AML-193 (cell line): ENCODE results near the gene FXYD3.

Experiments
- DNase-seq, 2 experiments: peaks; one replicate each; lab custom pipeline; 2025; lab: John Stamatoyannopoulos, UW

Gene FXYD3

DNA sequence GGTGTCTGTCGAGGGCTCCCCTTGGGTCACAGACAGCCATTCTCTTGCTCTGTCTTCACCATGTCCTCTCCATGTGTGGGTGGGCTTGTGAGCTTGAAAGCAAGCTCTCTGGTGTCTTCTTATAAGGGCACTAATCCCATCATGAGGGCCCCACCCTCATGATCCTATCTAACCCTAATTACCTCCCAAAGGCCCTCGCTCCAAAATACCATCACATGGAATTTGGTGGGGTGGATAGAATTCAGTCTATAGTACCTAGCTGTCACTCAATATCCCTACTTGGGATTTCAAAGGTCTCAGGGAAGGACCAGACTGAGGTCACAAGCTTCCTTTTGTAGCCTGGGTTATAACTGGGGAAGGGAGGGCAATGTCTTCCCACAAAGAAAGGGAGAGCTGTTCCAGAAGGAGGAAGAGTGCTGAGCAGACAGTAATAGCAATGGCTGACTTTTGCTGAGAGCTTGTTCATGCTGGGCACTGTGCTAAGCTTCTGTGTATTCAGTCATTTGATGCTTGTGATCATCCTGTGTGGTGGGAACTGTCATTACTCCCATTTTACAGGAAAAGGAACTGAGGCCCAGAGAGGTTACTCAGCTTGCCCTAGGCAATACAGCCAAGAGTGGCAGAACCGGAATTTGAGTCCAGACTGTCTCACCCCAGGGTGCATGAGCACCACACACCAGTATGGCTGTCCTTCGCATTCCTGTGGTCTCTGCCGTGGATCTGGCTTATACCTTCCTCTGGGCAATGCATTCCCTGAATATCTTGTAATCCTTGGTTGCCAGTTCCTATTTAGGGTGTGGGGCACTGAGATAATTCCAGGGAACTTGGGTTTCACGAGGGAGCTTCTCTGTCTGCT lies 47.1 kb downstream of the FXYD3 start:
- DNase-seq: no peak

DNA sequence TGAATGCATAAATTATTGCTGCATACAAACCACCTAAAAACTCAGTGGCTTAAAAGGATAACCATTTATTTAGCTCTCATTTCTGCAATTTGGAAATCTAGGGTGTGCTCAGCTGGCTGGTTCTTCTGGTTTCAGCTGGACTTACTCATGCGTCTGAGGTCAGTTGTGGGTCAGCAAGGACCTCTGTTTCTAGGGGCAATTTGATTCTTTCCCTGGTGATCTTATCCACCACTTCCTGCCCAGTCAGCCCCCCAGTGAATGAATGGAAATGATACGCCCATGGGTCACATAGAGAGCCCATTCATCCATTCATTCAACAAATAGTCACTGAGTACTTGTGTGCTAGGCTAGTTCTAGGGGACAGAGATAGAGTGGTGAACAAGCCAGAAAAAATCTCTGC lies 48.8 kb downstream of the FXYD3 start:
- no peak for DNase-seq

DNA sequence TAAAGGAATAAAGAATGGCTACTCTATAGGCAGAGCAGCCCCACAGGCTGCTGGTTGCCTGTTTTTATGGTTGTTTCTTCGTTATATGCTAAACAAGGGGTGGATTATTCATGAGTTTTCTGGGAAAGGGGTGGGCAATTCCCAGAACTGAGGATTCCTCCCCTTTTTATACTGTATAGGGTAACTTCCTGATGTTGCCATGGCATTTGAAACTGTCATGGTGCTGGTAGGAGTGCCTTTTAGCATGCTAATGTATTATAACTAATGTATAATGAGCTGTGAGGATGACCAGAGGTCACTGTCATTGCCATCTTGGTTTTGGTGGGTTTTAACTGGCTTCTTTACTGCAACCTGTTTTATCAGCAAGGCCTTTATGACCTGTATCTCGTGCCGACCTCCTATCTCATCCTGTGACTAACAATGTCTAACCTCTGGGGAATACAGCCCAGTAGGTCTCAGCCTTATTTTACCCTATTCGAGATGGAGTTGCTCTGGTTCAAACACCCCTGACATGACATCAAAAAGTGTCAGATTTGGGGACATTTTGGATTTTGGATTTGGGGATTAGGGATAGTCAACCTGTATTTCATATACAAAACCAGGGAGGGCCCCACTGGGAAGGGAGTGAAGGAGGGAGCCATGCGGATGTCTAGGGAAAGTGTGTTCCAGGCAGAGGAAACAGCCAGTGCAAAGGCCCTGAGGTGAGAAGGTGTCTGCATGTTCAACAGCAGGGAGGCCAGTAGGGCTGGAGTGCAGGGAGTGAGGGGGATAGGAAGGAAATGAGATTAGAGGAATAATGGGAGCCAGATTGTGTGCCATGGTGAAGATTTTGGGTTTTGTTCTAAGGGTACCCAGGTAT lies 49.8 kb downstream of the FXYD3 start:
- DNase-seq: no peak

DNA sequence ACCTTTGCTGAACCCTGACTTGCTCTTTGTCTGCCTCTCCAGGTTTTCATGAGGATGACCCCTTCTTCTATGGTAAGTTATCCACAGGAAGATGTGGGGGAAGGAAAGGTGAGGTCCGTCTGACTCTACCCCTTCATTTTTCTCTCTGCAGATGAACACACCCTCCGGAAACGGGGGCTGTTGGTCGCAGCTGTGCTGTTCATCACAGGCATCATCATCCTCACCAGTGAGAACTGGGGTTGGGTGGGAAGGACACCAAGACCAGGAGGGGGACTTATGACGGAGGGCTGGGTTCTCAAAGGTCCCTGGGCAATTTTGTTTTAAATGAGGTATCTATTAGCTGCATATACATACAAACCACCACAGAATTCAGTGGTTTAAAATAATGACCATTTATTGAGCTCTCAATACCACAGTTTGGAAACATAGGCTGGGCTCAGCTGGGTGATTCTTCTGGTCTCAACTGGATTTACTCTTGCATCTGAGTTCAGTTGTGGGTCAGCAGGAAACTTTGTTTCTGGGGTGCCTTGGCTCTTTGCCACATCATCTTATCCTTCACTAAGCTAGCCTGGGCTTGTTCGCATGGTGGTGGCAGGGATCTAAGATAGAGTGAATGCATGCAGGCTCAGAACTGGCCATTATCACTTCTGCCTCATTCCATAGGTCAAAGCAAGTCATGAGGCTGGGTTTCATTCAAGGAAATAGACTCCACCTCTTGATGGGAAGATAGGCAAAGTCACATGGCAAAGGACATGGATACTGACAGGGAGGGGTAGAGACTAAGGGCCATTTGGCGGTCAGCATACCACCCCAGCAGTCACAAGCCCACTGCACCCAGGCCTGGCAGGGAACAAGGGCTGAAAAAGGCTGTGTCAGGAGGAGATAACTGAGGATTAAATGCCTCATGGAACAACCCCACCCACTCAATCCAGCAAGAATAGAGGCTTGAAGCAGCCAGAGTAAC lies 50.8 kb downstream of the FXYD3 start:
- no peak for DNase-seq

DNA sequence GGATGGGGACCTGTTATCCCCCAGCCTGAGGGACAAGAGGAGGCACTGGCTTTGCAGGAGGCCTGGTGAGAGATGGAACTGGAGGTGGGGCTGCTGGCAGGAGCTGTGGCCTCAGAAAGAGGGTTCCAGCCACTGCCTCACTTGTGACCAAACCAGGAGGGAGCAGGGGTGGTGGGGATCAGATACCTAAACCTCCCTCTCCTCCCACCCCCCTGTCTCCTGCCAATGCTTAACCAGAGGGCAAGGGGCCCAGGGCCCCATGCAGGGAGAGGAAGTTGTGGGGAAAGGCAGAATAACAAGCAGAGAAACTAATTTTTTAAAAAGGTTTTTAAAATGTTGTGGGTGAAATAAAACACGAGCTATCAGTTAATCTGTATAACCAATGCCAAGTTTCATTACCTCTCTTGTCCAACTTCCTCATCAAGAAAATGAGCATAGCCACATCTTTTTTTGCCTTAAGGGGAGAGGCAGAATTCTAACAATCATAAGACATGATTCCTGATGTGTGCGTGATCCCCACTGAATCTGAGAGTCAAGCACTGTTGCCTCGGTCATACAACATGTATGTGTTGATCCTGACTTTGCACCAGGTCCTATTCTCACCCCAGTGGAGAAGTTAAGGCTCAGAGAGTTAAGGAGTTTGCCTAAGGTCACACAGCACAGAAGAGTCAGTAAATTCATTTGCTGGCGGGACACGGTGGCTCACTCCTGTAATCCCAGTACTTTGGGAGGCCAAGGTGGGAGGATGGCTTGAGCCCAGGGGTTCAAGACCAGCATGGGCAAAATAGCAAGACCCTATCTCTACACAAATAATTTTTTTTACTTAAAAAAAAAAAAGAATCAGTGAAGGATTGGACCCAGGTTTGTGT lies 51.9 kb downstream of the FXYD3 start:
- no peak for DNase-seq

DNA sequence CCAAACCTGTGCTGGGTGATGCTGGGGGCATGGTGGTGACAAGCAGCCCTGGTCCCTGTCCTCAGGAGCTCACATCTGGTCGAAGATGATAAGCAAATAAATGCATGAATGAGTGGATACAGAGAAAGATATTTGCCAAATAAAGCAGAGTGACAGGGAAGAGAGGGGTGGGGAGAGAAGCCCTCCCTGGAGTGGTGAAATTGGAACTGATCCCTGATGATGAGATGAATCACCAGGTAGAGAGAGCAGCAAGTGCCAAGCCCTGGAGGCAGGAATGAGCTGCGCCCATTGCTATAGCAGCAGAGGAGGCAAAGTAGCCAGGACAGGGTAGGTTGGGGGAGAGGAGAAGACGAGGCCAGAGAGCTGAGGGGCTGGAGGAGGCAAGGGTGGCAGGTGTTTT lies 52.6 kb downstream of the FXYD3 start:
- no peak for DNase-seq

DNA sequence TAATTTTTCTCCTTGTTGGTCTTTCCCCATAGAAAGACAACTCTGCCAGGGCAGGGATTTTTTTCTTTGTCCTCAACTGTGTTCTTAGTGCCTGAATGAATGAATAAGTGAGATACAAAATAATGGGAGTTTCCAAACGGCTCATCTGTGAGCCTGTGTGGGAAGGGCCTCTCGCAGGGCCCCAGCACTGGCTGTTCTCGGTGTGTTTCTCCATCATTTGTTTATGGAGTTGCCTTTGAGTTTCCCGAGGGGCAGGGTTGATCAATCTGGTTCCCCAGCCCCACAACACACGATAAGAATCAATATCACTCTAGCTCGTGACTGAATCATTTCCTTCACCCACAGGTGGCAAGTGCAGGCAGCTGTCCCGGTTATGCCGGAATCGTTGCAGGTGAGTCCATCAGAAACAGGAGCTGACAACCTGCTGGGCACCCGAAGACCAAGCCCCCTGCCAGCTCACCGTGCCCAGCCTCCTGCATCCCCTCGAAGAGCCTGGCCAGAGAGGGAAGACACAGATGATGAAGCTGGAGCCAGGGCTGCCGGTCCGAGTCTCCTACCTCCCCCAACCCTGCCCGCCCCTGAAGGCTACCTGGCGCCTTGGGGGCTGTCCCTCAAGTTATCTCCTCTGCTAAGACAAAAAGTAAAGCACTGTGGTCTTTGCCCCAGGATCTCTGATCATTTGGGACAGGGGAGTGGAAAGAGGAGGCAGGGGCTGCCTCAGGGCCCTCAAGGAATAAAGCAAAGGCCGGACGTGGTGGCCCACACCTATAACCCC lies 53.8 kb downstream of the FXYD3 start:
- no peak for DNase-seq

DNA sequence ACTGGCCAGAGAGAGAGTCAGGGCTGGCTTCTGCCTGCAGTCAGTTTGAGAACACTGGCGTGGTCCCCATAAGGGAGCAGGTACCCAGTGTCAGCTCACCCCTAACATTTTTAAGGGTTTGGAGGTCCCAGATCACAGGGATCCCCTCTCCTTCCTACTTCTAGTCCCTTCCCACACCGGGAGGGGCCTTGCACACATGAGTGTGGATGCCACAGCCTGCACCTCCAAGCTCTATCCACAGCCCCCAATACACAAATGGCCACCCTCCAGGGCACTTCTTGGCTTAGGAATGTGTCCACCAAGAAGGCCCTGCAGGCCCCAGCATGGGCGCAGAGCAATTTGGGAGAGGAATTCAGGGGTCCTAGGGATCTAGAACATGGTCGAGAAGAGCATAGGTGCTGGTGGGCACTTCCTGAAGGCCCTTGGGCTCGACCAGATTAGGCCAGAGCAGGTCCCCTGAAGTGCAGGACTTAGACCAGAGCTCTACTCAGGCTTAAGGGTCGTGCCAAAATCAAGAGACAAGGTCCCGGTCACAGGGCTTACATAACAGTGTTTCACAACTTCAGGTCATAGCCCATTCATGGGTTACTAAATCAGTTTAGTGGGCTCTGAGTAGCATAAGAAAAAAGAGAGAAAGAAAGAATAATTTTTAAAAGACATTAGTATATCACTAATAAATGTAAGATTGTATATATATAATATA lies 54.9 kb downstream of the FXYD3 start:
- peak; percentile 11 to 26 for DNase-seq

DNA sequence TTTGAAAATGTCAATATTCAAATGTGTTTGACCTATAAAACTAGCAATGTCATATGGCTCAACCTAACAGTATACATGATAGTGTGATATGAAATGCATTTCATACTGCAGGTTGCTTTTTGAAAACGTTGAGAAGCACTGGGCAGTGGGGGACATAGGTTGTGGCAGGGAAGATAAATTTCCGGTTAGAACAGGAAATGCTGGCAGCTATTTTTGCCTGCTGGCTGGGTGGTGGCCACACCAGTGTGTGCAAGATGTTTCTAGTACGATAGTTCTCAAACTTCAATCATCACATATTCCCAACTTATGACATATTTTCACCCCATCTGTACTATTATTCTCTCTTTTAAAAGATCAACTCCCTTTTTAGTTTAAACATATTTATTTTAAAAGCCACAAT lies 56.1 kb downstream of the FXYD3 start:
- no peak for DNase-seq
